Stimulated activated naive B cell treated with anti-CD40 and anti-IgM and Interleukin-4, amounts not matched to agents 10 μg/mL and 1 μg/mL and 100 μg/mL, for 72 hours (primary cell): ENCODE measurements around the gene BAX.
"Not testable (repeated sequence)": the region's sequence is repeated elsewhere in the genome, so short reads cannot be mapped to it uniquely, and the experiment has no call there.

ENCODE experiments used
- ATAC-seq, 2 donors: fragments of 150-1000 bp; cut with Tn5 transposase; replicated peaks; 2 replicates each; pipeline ENCODE4 v1.10.0; 2021; ENCODE audit warnings: moderate library complexity in 1 of 2
- DNase-seq: peaks from one replicate; pipeline ENCODE4 v3.0.0; 2021
- H3K27ac Mint-ChIP-seq: one replicate; pipeline ENCODE4 v1.8.0; 2022; ENCODE audit warnings: mild to moderate bottlenecking, mixed read lengths
- H3K27me3 Mint-ChIP-seq, 2 donors: one replicate each; pipeline ENCODE4 v1.8.0; 2022; ENCODE audit warnings: mixed read lengths in 2 of 2
- H3K36me3 Mint-ChIP-seq, 2 donors: one replicate each; pipeline ENCODE4 v1.8.0; 2022; ENCODE audit warnings: mixed read lengths in 2 of 2, mild to moderate bottlenecking in 1 of 2
- H3K4me1 Mint-ChIP-seq, 2 donors: one replicate each; pipeline ENCODE4 v1.8.0; 2022; ENCODE audit warnings: mixed read lengths in 2 of 2, mild to moderate bottlenecking in 1 of 2
- H3K4me3 Mint-ChIP-seq, 2 donors: one replicate each; pipeline ENCODE4 v1.8.0; 2022; ENCODE audit warnings: mild to moderate bottlenecking in 2 of 2, mixed read lengths in 2 of 2, moderate library complexity in 1 of 2
- H3K9me3 Mint-ChIP-seq, 2 donors: one replicate each; pipeline ENCODE4 v1.8.0; 2022; ENCODE audit warnings: mixed read lengths in 2 of 2, mild to moderate bottlenecking in 1 of 2

The BAX gene

GRCh38 chr19:48954595-48955307 lies at the start of gene BAX:
BAX (plus strand) TSS chr19:48954875; CDS start chr19:48954929, 54 bp downstream.
- peak within 1 kb of the TSS; percentile 92 to 94 for H3K4me3 Mint-ChIP-seq
- DNase-seq (peak; percentile 96), ATAC-seq (peak; percentile 92 to 94)
- H3K36me3 Mint-ChIP-seq, result peaks cover 21 to 38% of the 10 kb centered on the region in 2 donors
- H3K27ac Mint-ChIP-seq, result peak within 1 kb of the TSS; percentile 97
- peaks cover 19 to 37% of the 10 kb centered on the region in 2 donors for H3K4me1 Mint-ChIP-seq
- H3K9me3 Mint-ChIP-seq, result no peaks in the 10 kb centered on the region
- no peaks in the 10 kb centered on the region for H3K27me3 Mint-ChIP-seq

- no peaks in the 10 kb centered on the region for H3K27me3 Mint-ChIP-seq
- peaks cover 44 to 66% of the 10 kb centered on the region in 2 donors for H3K36me3 Mint-ChIP-seq
- no peak for ATAC-seq
- no peak overlapping the region for H3K27ac Mint-ChIP-seq
- peaks cover 13 to 26% of the 10 kb centered on the region in 2 donors for H3K4me1 Mint-ChIP-seq
- H3K4me3 Mint-ChIP-seq, result no peak overlapping the region
- no peak for DNase-seq
- no peaks in the 10 kb centered on the region for H3K9me3 Mint-ChIP-seq
Measured at GRCh38 chr19:48905664-48906063, 49.0 kb upstream of the BAX start.

- Mint-ChIP-seq H3K4me3 (no peak overlapping the region), H3K4me1 (peaks cover 11 to 19% of the 10 kb centered on the region in 2 donors), H3K27me3 (no peaks in the 10 kb centered on the region), H3K9me3 (no peaks in the 10 kb centered on the region), H3K36me3 (peaks cover 44 to 70% of the 10 kb centered on the region in 2 donors), H3K27ac (no peak overlapping the region)
- ATAC-seq, result no peak
- no peak for DNase-seq
Measured at GRCh38 chr19:48906324-48906723, 48.4 kb upstream of the BAX start.

- no peak for DNase-seq
- Mint-ChIP-seq H3K27ac (peak overlapping the region; percentile 77), H3K4me1 (peaks cover 5 to 8% of the 10 kb centered on the region in 2 donors), H3K4me3 (no peak overlapping the region), H3K36me3 (peaks cover 48 to 73% of the 10 kb centered on the region in 2 donors), H3K9me3 (peaks cover 0 to under 1% of the 10 kb centered on the region in 2 donors), H3K27me3 (no peaks in the 10 kb centered on the region)
- ATAC-seq, result no peak
Measured at GRCh38 chr19:48907671-48908070, 47.0 kb upstream of the BAX start.

GRCh38 chr19:48909424-48910077 lies 45.1 kb upstream of the BAX start:
- H3K9me3 Mint-ChIP-seq, H3K4me3 Mint-ChIP-seq, H3K4me1 Mint-ChIP-seq, H3K27me3 Mint-ChIP-seq: not testable (repeated sequence)
- H3K36me3 Mint-ChIP-seq, result peaks cover 56 to 80% of the 10 kb centered on the region in 2 donors
- ATAC-seq, result peak; percentile 67 to 82
- peak; percentile 20 for DNase-seq
- peak overlapping the region; percentile 56 for H3K27ac Mint-ChIP-seq

GRCh38 chr19:48910803-48911202 lies 43.9 kb upstream of the BAX start:
- Mint-ChIP-seq H3K4me3 (no peak overlapping the region), H3K27me3 (no peaks in the 10 kb centered on the region), H3K27ac (no peak overlapping the region), H3K9me3 (peaks cover 0 to 3% of the 10 kb centered on the region in 2 donors), H3K36me3 (peaks cover 48 to 71% of the 10 kb centered on the region in 2 donors), H3K4me1 (peaks cover 5 to 6% of the 10 kb centered on the region in 2 donors)
- no peak for ATAC-seq
- DNase-seq, result no peak

GRCh38 chr19:48913114-48913889 lies 41.4 kb upstream of the BAX start:
- Mint-ChIP-seq H3K4me3 (no peak overlapping the region), H3K36me3 (peaks cover 46 to 66% of the 10 kb centered on the region in 2 donors), H3K27ac (no peak overlapping the region), H3K27me3 (no peaks in the 10 kb centered on the region), H3K4me1 (peaks cover 7 to 13% of the 10 kb centered on the region in 2 donors), H3K9me3 (peaks cover 0 to 3% of the 10 kb centered on the region in 2 donors)
- no peak for DNase-seq
- peak; percentile 56 to 64 for ATAC-seq

- Mint-ChIP-seq H3K27me3 (no peaks in the 10 kb centered on the region), H3K4me1 (peaks cover 6 to 13% of the 10 kb centered on the region in 2 donors), H3K9me3 (peaks cover 0 to 3% of the 10 kb centered on the region in 2 donors), H3K27ac (no peak overlapping the region), H3K36me3 (peaks cover 48 to 66% of the 10 kb centered on the region in 2 donors), H3K4me3 (no peak overlapping the region)
- DNase-seq (no peak), ATAC-seq (no peak)
Measured at GRCh38 chr19:48914181-48914580, 40.5 kb upstream of the BAX start.

- peaks cover 4 to 7% of the 10 kb centered on the region in 2 donors for H3K4me1 Mint-ChIP-seq
- H3K27ac Mint-ChIP-seq, result no peak overlapping the region
- DNase-seq (no peak), ATAC-seq (no peak)
- no peaks in the 10 kb centered on the region for H3K27me3 Mint-ChIP-seq
- H3K4me3 Mint-ChIP-seq, result no peak overlapping the region
- peaks cover 42 to 57% of the 10 kb centered on the region in 2 donors for H3K36me3 Mint-ChIP-seq
- H3K9me3 Mint-ChIP-seq, result peaks cover 0 to 3% of the 10 kb centered on the region in 2 donors
Measured at GRCh38 chr19:48915757-48916156, 38.9 kb upstream of the BAX start.

GRCh38 chr19:48918071-48918470 lies 36.6 kb upstream of the BAX start:
- DNase-seq, result no peak
- peaks cover 7 to 8% of the 10 kb centered on the region in 2 donors for H3K4me1 Mint-ChIP-seq
- H3K4me3 Mint-ChIP-seq, result no peak overlapping the region
- H3K27ac Mint-ChIP-seq, result peak overlapping the region; percentile 68
- no peak for ATAC-seq
- H3K27me3 Mint-ChIP-seq, result no peaks in the 10 kb centered on the region
- H3K36me3 Mint-ChIP-seq, result peaks cover 38 to 53% of the 10 kb centered on the region in 2 donors
- H3K9me3 Mint-ChIP-seq, result no peaks in the 10 kb centered on the region

- Mint-ChIP-seq H3K4me1 (peaks cover 7 to 9% of the 10 kb centered on the region in 2 donors), H3K27ac (peak overlapping the region; percentile 38), H3K36me3 (peaks cover 39 to 53% of the 10 kb centered on the region in 2 donors), H3K27me3 (no peaks in the 10 kb centered on the region), H3K4me3 (no peak overlapping the region), H3K9me3 (no peaks in the 10 kb centered on the region)
- DNase-seq (no peak), ATAC-seq (peak in 1 of 2 donors; percentile 34)
Measured at GRCh38 chr19:48918801-48919247, 35.9 kb upstream of the BAX start.

- H3K4me3 Mint-ChIP-seq, H3K27ac Mint-ChIP-seq, DNase-seq, H3K9me3 Mint-ChIP-seq, H3K4me1 Mint-ChIP-seq, H3K27me3 Mint-ChIP-seq, ATAC-seq: not testable (repeated sequence)
- H3K36me3 Mint-ChIP-seq, result peaks cover 36 to 49% of the 10 kb centered on the region in 2 donors
Measured at GRCh38 chr19:48919271-48919670, 35.4 kb upstream of the BAX start.

GRCh38 chr19:48920949-48921348 lies 33.7 kb upstream of the BAX start:
- H3K9me3 Mint-ChIP-seq, result no peaks in the 10 kb centered on the region
- H3K4me3 Mint-ChIP-seq, result no peak overlapping the region
- no peaks in the 10 kb centered on the region for H3K27me3 Mint-ChIP-seq
- peaks cover 29 to 42% of the 10 kb centered on the region in 2 donors for H3K36me3 Mint-ChIP-seq
- ATAC-seq (no peak), DNase-seq (no peak)
- no peak overlapping the region for H3K27ac Mint-ChIP-seq
- H3K4me1 Mint-ChIP-seq, result peaks cover 7 to 9% of the 10 kb centered on the region in 2 donors
